HG02798 (cell line): ENCODE data around the gene OSGEP.

Source experiments
- ATAC-seq: cut with Tn5 transposase; IDR thresholded peaks from one replicate; pipeline ENCODE4 v1.9.1; 2021; ENCODE audit warnings: mild to moderate bottlenecking; ENCODE audit not compliant: unreplicated experiment, poor library complexity

OSGEP gene

GRCh38 chr14:20400965-20401593 lies 53.5 kb downstream of the OSGEP start:
- ATAC-seq: peak; percentile 56

- no peak for ATAC-seq
Measured at GRCh38 chr14:20400589-20400964, 54.0 kb downstream of the OSGEP start.

GRCh38 chr14:20397511-20397910 lies 57.1 kb downstream of the OSGEP start:
- no peak for ATAC-seq
